BLaER1 (cell line): ENCODE results near the gene TEAD3.

Experiments used
- H3K27ac ChIP-seq: shearing (Covaris generic); formaldehyde crosslinking; 2 replicates; pipeline ENCODE4 v1.8.1; 2022
- H3K27me3 ChIP-seq: shearing (Covaris generic); formaldehyde crosslinking; 2 replicates; pipeline ENCODE4 v1.8.1; 2022
- H3K36me3 ChIP-seq: shearing (Covaris generic); formaldehyde crosslinking; 2 replicates; pipeline ENCODE4 v1.8.1; 2022
- H3K4me1 ChIP-seq: shearing (Covaris generic); formaldehyde crosslinking; 2 replicates; pipeline ENCODE4 v1.8.1; 2022
- H3K4me2 ChIP-seq: shearing (Covaris generic); formaldehyde crosslinking; 2 replicates; pipeline ENCODE4 v1.8.1; 2022
- H3K4me3 ChIP-seq: shearing (Covaris generic); formaldehyde crosslinking; 2 replicates; pipeline ENCODE4 v1.8.1; 2022
- H3K9ac ChIP-seq: shearing (Covaris generic); formaldehyde crosslinking; 2 replicates; pipeline ENCODE4 v1.8.1; 2022
- H3K9me3 ChIP-seq: shearing (Covaris generic); formaldehyde crosslinking; 2 replicates; pipeline ENCODE4 v1.8.1; 2022
- H4K20me1 ChIP-seq: shearing (Covaris generic); formaldehyde crosslinking; 2 replicates; pipeline ENCODE4 v1.8.1; 2022
- Cebpa-rat ChIP-seq: shearing (Covaris generic); IDR thresholded peaks from 2 replicates; pipeline ENCODE4 v1.8.1; 2022

TEAD3 gene

DNA sequence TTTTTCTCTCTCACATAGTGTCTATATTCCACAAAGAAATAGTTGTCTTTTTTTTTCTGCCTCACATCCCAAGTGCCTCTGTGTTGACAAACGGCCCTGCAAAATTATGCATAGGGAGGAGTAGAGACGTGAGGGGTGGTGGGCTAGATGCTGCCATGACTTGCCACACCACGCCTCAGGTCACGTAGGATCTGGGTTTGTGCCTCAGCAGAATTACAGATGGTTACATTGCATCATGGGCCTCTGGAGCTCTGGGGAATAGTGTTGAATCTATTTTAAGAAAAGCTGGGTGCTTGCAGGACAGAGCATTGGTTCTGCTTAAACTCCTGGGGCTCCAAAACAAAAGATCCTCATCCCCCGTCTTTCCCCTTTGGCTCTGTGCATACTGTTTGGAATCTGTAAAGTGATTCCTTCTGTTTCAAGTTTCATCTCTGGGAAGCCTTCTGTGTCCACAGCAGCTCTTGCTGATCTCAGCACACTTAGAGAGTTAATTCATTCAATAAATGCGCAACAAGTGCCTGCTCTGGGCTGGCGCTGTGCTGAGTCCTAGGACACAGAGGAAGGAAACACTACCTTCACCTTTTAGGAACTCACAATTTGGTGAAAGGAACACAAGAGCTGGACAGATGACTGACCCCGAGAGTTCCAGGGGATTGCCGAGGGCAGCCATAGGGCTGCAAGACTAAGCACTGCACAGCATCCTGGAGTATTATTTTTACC is 42.3 kb downstream of the TEAD3 start:
- Histone ChIP-seq H3K36me3 (peaks cover 45% of the 10 kb centered on the region), H4K20me1 (peaks cover 5% of the 10 kb centered on the region), H3K9ac (peak overlapping the region; percentile 84), H3K27ac (peak overlapping the region; percentile 54), H3K4me2 (peak overlapping the region; percentile 97), H3K4me3 (peak overlapping the region; percentile 26; the same call in 1 of the 2 replicates), H3K9me3 (no peaks in the 10 kb centered on the region), H3K27me3 (no peaks in the 10 kb centered on the region), H3K4me1 (peaks cover 35% of the 10 kb centered on the region)
- 0 out of 2 replicates have a peak, but pooled peaks have one; percentile 46 for TF ChIP-seq Cebpa-rat

DNA sequence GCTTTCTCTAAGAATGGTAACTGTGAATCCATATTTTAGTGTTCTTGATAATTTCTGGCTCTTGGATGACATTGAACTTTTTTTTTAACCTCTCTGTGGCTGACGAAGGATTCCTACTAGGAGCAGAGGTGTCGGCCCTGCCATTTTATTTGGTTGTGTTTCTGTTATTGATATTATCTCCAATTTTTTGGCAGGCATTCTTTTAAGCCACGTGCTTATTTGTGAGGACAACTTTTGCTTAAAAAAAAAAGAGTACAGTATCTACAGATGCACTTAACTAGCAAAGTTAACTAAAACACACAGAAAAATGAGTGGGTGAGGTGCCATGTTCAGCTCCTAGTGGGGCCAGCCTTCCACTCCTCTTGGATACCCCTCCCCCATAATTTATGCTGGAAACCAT is 43.6 kb downstream of the TEAD3 start:
- Histone ChIP-seq H3K9me3 (no peaks in the 10 kb centered on the region), H3K9ac (peak overlapping the region; percentile 84), H3K27me3 (no peaks in the 10 kb centered on the region), H3K4me1 (peaks cover 35% of the 10 kb centered on the region), H3K27ac (peak overlapping the region; percentile 80; the same call in 1 of the 2 replicates), H3K4me2 (peak overlapping the region; percentile 97), H3K36me3 (peaks cover 32% of the 10 kb centered on the region), H3K4me3 (peak overlapping the region; percentile 82), H4K20me1 (peaks cover 5% of the 10 kb centered on the region)
- no peak for TF ChIP-seq Cebpa-rat

DNA sequence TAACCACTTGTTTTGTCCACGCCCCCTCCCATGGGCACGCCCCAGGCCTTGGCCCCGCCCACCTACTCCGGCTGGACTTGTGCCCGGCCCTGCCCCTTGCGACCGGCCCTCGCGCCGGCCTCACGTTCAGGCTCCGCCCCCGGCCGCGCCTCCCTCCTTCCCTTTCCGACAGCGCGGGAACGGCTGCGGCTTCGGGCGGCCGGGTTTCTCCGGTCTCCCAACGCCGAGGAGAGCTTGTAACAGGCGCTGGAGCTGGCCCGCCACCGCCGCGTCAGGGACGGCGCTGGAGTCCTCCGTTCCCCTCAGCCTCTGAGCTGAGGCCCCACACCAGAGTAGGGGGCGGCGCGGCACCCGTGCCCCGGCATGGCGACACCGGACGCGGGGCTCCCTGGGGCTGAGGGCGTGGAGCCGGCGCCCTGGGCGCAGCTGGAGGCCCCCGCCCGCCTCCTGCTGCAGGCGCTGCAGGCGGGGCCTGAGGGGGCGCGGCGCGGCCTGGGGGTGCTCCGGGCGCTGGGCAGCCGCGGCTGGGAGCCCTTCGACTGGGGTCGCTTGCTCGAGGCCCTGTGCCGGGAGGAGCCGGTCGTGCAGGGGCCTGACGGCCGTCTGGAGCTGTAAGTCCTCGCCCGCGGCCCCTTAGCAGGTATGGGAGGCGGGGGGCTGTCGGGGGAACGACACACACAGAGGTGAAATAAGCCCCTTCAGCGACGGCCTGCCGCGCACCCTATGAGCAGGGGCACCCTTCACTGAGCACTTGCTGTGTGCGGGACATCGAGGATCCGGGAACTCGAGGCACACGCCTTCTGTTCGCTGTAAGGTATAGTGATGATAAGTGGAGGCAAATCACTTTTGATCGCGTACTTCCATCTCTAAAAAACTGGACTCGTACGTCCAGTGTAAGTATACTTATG is 44.4 kb downstream of the TEAD3 start, which contains the start of gene FANCE:
FANCE (plus strand) TSS at position 156 of the 908 bp plus-strand sequence; CDS start at position 364, 208 bp downstream.
- Histone ChIP-seq H3K4me3 (peak within 1 kb of the TSS; percentile 82), H3K27ac (peak within 1 kb of the TSS; percentile 80)

DNA sequence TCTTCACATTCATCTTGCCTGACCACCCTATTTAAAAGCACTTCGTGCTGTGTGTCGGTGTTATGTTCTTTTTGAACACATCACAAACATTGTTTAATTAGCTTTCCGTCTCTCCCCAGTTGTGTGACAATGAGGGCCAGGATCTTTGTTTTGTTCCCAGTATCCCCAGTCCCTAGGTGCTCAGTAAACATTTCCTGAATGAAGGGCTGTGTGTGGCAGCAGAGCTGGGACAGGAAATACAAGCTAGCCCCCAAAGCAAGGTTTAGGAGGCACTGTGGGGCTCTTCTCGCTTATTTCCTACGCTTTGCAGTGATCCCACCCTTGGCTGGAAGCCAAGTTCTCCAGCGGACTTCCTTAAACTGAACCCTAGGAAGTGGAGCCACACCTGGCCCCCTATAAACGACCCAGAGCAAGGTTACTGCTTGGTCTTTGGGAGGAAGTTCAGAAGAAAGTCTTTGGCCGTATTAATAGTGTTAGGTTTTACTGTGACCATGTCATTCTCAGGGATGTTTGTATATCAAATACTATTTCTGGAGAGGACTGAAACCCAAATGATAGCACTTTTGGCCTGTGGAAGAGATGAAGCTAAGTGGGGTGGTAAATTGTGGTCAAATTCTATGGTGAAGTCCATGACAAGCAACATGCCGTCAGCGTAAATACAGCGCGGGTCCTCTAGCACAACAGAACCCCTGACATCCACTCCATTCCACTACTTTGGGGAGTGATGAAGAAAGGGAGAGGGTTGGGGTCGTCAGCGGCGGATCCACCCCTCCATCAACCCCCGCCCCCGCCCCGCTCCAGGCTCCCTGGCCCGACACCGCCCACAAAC is 45.3 kb downstream of the TEAD3 start:
- Histone ChIP-seq H3K4me1 (peaks cover 35% of the 10 kb centered on the region), H4K20me1 (peaks cover 5% of the 10 kb centered on the region), H3K4me3 (peak overlapping the region; percentile 82), H3K9me3 (no peaks in the 10 kb centered on the region), H3K4me2 (peak overlapping the region; percentile 97), H3K9ac (no peak overlapping the region; the same call in 1 of the 2 replicates), H3K27me3 (no peaks in the 10 kb centered on the region), H3K36me3 (peaks cover 15% of the 10 kb centered on the region), H3K27ac (no peak overlapping the region)
- no peak for TF ChIP-seq Cebpa-rat

More for the DNA sequence above, 44.4 kb downstream of the TEAD3 start, which contains the start of gene FANCE:
- Histone ChIP-seq H4K20me1 (peaks cover 5% of the 10 kb centered on the region), H3K4me2 (peak within 1 kb of the TSS; percentile 97), H3K36me3 (peaks cover 24% of the 10 kb centered on the region), H3K9ac (peak within 1 kb of the TSS; percentile 84), H3K4me1 (peaks cover 35% of the 10 kb centered on the region), H3K9me3 (no peaks in the 10 kb centered on the region), H3K27me3 (no peaks in the 10 kb centered on the region)
- TF ChIP-seq Cebpa-rat: no peak

DNA sequence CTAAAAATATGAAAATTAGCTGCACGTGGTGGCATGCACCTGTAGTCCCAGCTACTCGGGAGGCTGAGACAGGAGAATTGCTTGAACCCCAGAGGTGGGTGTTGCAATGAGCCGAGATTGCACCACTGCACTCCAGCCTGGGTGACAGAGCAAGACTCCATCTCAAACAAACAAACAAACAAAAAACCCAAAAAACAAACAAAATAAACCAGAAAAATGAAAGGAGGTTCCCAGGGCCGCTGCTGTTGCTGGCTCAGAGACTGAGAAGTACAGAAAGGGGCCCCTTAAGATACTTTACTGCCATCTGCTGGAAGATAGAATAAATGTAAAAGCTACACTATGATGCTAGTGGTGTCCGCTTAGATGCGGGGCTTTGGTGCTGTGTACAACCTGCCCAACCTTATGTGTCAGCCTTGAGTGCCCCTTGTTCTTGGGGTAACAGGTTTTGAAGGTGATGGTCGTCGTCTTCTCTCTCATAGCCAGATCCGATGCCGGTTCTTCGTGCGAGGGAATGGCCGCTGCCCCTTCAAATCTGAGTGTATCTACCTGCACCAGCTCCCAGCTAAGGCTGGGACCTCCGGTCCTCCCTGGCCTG is 47.5 kb downstream of the TEAD3 start:
- Histone ChIP-seq H3K4me2 (no peak overlapping the region), H3K36me3 (no peaks in the 10 kb centered on the region), H3K9ac (no peak overlapping the region), H3K4me3 (no peak overlapping the region), H3K27ac (no peak overlapping the region), H4K20me1 (peaks cover 5% of the 10 kb centered on the region), H3K4me1 (peaks cover 37% of the 10 kb centered on the region), H3K27me3 (no peaks in the 10 kb centered on the region), H3K9me3 (no peaks in the 10 kb centered on the region)
- no peak for TF ChIP-seq Cebpa-rat

DNA sequence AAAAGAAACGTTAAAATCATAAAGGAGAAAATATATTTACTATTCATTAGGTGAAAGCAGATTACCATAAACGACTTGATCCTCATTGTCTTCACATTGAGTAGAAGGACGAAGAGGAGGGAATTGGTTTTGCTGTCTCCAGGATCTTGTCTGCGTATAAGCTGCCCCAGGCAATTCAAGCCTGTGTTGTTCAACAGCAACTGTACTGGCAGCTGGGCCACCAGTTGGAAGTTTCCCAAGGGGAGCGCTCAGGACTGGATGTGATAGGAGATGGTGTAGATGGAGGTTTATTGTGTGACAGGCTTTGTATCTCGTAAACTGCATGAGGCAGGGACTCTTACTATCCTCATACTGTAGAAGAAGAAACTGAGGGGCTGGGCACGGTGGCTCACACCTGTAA is 48.7 kb downstream of the TEAD3 start:
- no peak for TF ChIP-seq Cebpa-rat
- no peak overlapping the region for H3K4me3 ChIP-seq
- H3K4me1 ChIP-seq: peaks cover 26% of the 10 kb centered on the region
- H3K9ac ChIP-seq: no peak overlapping the region
- H3K4me2 ChIP-seq: no peak overlapping the region
- no peak overlapping the region for H3K27ac ChIP-seq
- H4K20me1 ChIP-seq: peaks cover 5% of the 10 kb centered on the region
- no peaks in the 10 kb centered on the region for H3K27me3 ChIP-seq
- no peaks in the 10 kb centered on the region for H3K36me3 ChIP-seq
- H3K9me3 ChIP-seq: no peaks in the 10 kb centered on the region

DNA sequence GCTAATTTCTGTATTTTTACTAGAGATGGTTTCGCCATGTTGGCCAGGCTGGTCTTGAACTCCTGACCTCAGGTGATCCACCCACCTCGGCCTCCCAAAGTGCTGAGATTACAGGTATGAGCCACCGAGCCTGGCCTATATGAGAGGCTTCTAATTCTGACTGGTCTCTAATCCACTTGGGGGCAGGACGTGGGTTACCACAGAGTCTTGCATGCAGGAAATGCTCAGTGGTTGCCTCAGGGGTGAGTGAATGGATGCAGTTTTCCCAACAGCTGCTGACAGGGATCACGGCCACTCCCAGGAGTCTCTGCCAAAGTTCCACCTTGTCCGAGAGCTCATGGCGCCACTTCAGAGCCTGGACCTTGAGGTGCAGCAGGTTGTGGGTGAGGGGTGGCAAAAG is 51.2 kb downstream of the TEAD3 start:
- Histone ChIP-seq H3K27ac (no peak overlapping the region), H3K9me3 (no peaks in the 10 kb centered on the region), H3K27me3 (no peaks in the 10 kb centered on the region), H4K20me1 (no peaks in the 10 kb centered on the region), H3K36me3 (no peaks in the 10 kb centered on the region), H3K4me2 (peak overlapping the region; percentile 26; the same call in 1 of the 2 replicates), H3K9ac (no peak overlapping the region), H3K4me3 (no peak overlapping the region), H3K4me1 (peaks cover 11% of the 10 kb centered on the region)
- no peak for TF ChIP-seq Cebpa-rat

DNA sequence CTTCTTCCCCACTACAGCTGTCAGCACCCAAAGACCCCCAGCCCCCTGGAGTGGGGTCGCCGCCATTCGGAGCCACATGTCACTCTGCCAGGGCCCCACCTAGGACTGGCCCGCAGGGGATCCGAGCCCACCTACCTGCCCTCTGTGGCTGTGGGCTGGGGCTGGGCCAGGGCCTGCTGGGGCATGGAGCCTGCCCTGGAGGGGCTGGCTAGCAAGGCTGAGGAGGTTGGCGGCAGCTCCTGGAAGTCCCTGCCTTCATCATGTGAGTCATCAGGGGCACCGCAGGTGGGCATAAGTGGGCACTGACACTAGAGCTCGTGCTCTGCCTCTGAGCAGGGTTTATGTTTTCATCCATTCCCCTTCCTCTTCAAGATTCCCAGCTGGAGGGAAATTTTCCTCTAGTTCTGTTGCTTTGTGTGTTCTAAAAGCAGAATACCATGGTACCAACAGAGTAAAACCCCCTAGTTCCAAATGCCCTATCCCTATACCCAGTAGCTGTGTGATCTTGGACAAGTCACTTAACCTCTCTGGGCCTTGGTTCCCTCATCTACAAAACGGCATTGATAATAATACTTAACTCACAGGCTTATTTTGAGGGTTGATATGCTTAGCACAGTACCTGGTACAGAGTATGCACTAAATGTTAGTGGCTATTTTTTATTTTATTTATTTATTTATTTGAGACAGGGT is 53.4 kb downstream of the TEAD3 start:
- Histone ChIP-seq H4K20me1 (no peaks in the 10 kb centered on the region), H3K9ac (no peak overlapping the region), H3K36me3 (no peaks in the 10 kb centered on the region), H3K27ac (no peak overlapping the region), H3K27me3 (no peaks in the 10 kb centered on the region), H3K4me2 (no peak overlapping the region), H3K4me3 (no peak overlapping the region), H3K9me3 (no peaks in the 10 kb centered on the region), H3K4me1 (peaks cover 11% of the 10 kb centered on the region)
- TF ChIP-seq Cebpa-rat: no peak
